ENCODE results near the gene DNAAF1. TPM values are rescaled to one million over a fixed set of nuclear protein-coding genes. Genes with fewer than 3 reads are reported as not detected.

The DNAAF1 gene
- total RNA-seq, 1 donor from 2014 or later = not detected

DNA sequence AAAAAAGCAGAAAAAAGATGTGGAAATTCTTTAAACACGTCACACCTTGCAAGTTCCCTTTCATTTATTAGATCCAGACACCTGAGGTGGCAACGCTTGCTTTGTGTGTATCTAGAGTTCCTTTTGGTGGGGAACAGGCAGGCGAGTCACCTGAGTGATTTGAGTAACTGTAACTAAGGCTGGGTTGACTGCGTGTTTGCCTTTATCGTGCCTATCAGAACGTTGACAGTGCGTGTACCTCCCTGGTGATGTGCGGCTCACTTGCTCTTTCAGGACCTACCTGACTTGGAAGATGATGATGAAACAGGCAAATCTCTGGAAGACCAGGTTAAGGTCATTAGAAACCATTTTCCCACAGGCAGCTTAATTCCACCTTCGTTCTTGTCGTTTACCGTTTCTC is 29.3 kb downstream of the DNAAF1 start:
- DNase-seq (ENCODE audit: low read depth) = no peak
- TF ChIP-seq, protein P1, sequence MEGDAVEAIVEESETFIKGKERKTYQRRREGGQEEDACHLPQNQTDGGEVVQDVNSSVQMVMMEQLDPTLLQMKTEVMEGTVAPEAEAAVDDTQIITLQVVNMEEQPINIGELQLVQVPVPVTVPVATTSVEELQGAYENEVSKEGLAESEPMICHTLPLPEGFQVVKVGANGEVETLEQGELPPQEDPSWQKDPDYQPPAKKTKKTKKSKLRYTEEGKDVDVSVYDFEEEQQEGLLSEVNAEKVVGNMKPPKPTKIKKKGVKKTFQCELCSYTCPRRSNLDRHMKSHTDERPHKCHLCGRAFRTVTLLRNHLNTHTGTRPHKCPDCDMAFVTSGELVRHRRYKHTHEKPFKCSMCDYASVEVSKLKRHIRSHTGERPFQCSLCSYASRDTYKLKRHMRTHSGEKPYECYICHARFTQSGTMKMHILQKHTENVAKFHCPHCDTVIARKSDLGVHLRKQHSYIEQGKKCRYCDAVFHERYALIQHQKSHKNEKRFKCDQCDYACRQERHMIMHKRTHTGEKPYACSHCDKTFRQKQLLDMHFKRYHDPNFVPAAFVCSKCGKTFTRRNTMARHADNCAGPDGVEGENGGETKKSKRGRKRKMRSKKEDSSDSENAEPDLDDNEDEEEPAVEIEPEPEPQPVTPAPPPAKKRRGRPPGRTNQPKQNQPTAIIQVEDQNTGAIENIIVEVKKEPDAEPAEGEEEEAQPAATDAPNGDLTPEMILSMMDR (conservative IDR thresholded peaks at IDR 0.05; ENCODE audit: low read depth, low read length) = no peak
- no peak overlapping the region for H3K4me3 ChIP-seq (ENCODE audit: low read depth, low read length)

DNA sequence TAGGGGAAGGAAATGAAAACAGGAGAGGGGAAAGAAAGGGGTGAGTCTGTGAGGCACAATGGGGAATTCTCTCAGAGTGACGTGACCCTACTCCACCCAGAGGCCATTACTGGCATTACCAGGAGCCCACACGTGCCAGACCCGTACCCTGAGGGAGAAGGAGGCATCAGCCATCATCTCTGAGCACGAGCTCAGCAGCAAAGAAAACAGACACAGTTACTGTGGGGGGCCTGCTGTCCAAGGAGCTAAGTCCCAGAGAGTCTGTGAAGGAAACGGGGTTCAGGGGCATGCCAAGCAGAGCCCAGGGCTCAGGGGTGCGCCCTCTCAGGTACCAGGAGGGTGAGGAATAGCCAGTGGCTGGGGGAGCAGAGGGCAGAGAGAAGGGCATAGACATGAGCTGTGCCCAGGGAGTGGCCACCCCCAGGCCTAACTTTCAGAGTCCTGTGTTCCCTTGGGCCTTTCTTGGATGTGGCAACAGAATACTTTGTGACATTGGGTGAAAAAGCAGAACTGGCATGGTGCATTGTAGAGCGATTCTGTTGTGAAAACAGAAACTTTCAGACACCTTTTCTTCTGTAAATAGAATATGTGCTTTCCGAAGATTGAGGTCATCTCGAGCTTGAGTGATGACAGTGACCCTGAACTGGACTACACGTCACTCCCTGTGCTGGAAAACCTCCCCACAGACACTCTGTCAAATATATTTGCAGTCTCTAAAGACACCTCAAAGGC is 30.4 kb downstream of the DNAAF1 start:
- H3K4me3 ChIP-seq (ENCODE audit: low read depth, low read length) = no peak overlapping the region
- no peak for DNase-seq (ENCODE audit: low read depth)
- TF ChIP-seq, protein P1 (conservative IDR thresholded peaks at IDR 0.05; ENCODE audit: low read depth, low read length) = peak; percentile 87

DNA sequence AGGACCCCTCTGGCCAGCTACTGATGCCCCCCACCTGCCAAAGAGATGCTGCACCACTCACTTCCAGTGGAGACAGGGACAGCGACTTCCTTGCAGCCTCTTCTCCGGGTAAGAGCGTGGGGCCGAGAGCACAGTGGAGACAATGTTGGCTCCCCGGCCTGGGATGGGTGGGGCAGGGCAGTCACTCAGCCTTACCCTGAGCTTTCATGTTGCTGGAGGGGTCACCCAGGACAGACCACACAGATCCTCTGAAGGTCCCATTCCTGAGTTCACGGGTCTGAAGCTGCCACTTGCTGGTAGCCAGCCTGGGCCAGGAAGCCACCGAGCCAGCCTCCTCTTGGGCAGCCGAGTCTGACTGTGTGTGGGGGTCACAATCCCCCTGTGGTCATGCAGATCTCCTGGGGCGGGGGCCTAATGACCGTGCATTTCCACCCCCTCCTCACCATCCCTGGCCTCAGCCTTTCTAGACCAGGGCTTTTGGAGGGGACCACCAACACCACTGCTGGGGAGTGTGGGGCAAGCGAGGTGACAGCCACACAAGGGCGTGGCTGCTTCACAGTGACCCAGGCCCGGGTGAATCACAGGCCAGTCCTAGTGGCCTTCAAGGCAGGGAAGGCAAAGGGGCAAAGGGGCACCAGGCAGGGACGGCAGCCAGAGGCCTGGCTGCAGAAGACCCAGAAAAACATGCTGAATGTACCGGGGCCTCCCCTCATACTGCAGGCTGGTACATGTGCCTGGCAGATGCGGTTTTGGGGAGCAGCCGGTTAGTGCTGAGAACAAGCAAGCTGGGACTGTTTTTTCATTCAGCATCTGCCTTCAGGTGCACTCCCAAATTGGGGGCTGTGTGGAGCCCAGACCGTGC is 31.3 kb downstream of the DNAAF1 start:
- no peak overlapping the region for H3K4me3 ChIP-seq (ENCODE audit: low read depth, low read length)
- no peak for DNase-seq (ENCODE audit: low read depth)
- TF ChIP-seq, protein P1 (conservative IDR thresholded peaks at IDR 0.05; ENCODE audit: low read depth, low read length) = no peak

DNA sequence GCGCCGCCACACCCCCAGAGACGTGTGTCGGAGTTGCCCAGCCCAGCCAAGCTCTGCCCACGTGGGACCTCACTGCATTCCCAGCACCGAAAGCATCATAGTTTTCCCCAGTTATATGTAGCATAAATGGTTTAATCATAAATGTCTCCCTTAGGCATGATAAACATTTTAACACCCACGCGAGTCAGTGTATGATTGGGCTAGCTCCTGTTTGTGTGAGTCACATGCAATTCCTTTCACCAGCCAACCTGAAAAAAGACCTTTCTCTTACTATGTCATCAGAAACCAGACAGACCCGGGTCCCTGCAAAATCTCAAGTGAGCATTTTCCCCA is 32.6 kb downstream of the DNAAF1 start:
- TF ChIP-seq, protein P1 (conservative IDR thresholded peaks at IDR 0.05; ENCODE audit: low read depth, low read length) = no peak
- peak; percentile 54 for DNase-seq (ENCODE audit: low read depth)
- H3K4me3 ChIP-seq (ENCODE audit: low read depth, low read length) = no peak overlapping the region

DNA sequence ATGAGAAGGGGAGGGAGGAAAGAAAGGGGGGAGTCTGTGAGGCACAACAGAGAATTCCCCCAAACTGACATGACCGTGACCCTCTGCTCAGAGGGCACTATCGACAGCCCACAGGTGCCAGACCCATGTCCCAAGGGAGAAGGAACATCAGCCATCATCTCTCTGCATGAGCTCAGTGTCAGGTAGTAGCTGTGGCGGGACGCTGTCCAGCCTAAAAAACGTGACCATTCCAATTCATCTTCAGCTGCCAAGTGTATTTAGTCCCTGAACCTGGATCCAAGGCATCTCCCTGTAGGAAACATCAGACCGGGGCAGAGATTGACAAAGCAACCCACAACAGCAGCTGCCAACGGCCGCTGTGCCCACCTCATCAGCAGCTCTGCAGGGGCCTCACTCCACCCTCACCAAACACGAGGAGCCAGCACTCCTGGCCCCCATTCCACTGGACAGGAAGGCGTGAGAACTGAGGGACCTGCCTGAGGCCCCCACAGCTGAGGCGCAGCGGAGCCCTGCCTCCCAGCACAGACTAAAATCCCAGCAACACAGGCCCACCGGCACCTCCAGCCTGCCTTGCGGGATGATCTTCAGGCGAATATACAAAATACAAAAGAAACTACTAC is 33.1 kb downstream of the DNAAF1 start:
- DNase-seq (ENCODE audit: low read depth) = no peak
- TF ChIP-seq, protein P1 (conservative IDR thresholded peaks at IDR 0.05; ENCODE audit: low read depth, low read length) = no peak
- no peak overlapping the region for H3K4me3 ChIP-seq (ENCODE audit: low read depth, low read length)

DNA sequence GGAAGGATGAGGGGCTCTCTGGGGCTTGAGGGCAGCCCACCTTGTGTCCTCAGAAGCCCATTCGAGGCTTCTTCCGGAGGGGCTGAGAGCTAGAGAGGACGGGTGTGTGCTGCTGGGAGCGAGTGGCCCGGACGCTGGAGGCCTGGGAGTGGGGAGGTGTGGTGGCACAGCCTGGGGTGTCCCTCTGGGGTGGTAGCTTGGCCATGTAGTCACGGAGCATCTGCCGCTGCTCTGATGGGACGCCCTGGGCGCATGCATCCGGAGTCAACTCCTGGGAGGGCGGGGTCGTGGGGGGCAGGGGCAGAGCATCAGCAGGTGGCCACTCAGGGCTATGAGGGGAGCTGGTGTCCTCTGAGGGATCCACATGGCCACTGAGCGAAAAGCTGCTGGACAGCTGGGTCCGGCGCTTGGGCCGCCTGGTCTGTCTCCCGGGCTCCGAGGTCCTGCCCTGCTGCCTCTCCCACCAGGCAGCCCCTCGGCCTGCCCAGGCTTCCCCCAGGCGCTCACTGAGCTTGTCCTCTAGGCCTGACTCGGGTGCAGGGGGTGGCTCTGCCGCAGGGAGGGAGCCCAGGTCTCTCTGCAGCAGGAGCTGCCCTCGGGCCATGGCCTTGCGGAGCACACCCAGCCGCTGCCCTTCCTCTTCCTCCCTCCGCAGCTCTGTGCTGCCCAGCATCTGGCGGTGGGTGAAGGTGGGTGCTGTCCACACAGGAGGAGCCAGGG is 33.9 kb downstream of the DNAAF1 start:
- TF ChIP-seq, protein P1 (conservative IDR thresholded peaks at IDR 0.05; ENCODE audit: low read depth, low read length) = no peak
- DNase-seq (ENCODE audit: low read depth) = no peak
- H3K4me3 ChIP-seq (ENCODE audit: low read depth, low read length) = no peak overlapping the region
